HG02642 (cell line): Measurements from ENCODE around the gene MYO1F.
"Not testable (repeated sequence)": the region's sequence is repeated elsewhere in the genome, so short reads cannot be mapped to it uniquely, and the experiment has no call there.

Source experiments
- ATAC-seq: cut with Tn5 transposase; IDR thresholded peaks from one replicate; pipeline ENCODE4 v1.9.1; 2021; ENCODE audit warnings: mild to moderate bottlenecking; ENCODE audit not compliant: unreplicated experiment, poor library complexity

MYO1F gene

GRCh38 chr19:8600816-8601215, 23.6 kb upstream of the MYO1F start:
- ATAC-seq, result no peak

- no peak for ATAC-seq
These were observed 22.8 kb upstream of the MYO1F start for GRCh38 chr19:8600064-8600463.

DNA sequence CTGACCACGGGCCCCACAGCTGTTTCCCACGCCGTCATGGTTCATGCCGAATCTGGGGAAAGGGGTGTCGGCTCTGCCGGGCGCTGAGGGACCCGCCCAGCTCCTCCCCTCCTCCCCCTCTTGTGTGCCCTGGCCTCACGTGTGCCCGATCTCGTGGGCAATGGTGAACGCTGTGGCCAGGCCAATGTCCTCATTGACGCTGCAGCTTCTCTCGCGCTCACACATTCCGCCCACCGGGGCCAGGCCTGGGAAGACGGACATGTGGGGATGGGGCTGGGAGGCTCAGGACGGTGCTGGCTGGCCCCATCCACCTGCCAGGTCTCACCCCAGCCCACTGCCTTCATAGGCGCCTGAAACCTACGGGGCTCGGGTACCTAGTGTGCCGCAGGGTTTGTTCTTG, 18.9 kb upstream of the MYO1F start:
- ATAC-seq, result no peak

DNA sequence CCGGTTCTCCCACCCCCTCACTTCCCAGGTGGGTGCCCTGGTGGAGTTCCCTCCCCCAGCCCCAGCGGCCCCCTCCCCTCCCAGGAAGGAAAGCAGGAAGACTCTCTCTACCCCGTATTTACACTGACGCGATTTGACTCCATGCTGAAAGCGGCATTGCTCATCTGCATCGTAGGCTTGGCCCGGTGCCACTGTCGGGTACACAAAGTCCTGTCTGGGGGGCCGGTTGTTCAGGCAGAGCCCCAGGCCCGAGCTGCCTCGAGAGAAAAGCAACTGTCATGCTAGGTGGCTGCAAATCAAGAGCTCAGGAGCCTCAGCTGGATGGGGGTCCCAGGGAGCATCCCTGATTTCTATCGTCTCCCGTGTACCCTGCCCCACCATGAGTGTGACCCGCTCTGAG, 18.4 kb upstream of the MYO1F start:
- ATAC-seq, result no peak

- ATAC-seq, result no peak
These were observed 16.7 kb upstream of the MYO1F start for GRCh38 chr19:8593931-8594330.

DNA sequence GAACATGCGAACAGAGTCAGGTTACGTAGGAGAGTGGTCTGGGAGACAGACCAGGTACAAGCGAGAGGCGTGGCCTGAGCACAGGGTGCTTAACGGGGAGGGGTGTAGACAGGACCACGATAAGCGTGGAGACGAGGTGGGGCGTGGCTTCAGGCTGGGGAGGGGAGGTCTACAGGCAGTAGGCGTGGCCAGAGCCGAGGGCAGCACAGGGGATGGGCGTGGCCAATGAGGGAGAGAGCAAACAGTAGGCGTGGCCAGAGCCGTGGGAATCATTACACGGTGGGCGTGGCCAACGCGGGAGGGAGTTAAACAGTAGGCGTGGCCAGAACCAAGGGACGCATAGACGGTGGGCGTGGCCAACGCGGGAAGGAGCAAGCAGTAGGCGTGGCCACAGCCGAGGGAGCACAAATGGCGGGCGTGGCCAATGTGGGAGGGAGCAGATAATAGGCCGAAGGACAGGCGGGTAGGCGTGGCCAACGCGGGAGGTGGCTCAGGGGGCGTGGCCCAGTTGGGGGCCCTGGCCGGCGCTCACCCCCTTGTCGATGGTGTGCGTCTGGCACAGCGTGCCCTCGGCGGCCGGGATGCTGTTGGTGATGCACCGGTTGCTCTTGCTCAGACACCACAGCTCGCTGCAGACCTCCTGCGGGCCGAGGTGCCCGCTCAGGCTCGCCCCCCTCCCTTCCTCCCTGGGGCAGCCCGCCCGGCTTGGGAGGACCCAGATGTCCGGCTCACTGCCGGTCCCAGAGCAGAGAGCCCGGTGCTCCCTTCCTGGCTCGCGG, 15.2 kb upstream of the MYO1F start:
- no peak for ATAC-seq

GRCh38 chr19:8589177-8589714, 12.0 kb upstream of the MYO1F start:
- no peak for ATAC-seq

DNA sequence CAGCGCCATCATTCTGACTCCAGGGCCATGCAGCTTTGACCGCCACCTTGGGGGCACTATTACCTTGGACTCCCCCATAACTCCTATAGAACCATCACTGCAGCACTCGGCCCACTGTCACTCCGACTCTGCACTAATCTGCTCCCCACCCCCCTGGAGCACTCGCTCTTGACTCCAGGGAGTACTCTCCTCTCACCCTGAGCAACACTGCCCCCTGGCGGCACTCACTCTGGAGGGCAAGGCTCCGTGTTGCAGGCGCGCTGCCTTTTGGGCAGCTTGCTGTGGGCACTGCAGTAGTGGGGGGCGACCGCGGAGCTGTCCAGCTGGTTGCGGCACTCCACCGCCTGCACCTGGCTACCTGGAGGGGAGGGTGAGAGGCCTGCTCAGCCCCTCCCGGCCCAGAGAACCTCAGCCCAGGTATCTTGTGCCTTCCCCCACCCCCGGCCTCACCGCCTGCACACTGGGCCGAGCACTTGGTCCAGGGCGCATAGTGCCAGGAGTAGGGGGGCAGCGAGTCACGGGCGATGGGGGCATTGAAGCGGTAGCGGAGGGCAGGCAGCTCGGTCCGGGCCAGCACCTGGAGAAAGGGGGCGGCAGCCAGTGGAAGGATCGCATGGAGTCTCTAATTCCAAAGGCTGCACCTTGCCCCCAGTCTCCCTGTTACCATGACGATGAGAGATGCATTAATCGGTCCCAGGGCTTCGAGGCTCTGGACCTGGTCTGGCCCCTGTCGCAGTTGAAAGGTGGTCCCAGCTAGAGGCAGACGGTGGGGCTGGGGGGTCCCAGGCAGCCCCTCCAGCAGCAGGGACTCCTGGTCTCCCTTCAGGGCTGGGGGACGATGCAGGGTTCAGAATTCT, 8.9 kb upstream of the MYO1F start:
- ATAC-seq, result no peak

GRCh38 chr19:8584965-8585893, 8.0 kb upstream of the MYO1F start:
- ATAC-seq, result no peak

DNA sequence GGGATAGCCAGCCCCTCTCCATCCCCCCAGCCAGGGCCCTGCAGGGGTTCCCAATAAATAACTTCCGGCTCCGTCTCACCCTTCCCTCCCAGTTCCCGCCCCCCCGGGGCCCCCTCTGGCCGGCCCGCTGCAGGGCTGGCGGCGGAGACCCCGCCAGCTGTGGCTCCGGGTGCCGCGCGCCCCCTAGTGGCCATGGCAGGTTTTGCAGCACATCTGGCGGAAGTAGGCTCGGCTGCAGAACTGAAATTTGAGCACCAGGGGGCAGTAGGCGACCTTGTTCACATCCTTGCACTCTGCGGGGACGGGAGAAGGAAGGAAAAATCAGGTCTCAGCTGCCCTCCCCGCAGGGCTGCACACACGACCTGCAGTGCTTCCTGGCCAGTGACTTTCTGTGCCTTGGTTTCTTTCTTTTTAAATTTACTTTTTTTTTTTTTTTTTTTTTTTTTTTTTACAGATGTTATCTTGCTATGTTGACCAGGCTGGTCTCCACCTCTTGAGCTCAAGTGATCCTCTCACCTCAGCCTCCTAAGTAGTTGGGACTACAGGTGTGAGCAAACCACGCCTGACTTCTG, 3.6 kb upstream of the MYO1F start:
- peak; percentile 68 for ATAC-seq

GRCh38 chr19:8578642-8579265, 1.5 kb upstream of the MYO1F start:
- no peak for ATAC-seq

- no peak for ATAC-seq
These were observed 499 bp upstream of the MYO1F start for GRCh38 chr19:8577741-8578140.

- no peak for ATAC-seq
These were observed 809 bp downstream of the MYO1F start for GRCh38 chr19:8576273-8576993.

DNA sequence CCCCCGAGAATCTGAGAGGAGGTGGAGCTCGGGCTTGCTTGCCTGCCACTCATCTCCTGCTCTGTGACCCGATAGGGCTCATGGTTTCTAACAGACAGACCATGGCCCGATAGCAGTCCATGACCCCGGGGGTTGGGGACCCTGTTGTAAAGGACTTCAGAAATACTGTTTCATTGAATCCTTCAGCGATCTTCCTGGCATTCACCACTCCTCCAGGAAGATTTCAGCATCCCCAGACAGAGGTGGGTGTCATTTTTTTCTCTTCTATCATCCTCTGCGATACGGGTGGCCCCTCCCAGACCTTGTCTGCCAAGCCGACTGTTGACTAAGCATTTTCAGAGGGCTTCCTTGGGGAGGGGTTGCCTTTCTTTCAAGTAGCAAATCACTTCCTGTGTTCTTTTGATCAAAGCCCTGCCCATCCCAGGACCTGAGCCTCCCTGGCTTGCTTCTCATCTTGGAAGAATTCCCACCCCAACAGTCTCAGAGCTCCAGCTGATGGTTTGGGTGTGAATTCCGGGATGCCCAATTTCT, 1.7 kb downstream of the MYO1F start:
- no peak for ATAC-seq

DNA sequence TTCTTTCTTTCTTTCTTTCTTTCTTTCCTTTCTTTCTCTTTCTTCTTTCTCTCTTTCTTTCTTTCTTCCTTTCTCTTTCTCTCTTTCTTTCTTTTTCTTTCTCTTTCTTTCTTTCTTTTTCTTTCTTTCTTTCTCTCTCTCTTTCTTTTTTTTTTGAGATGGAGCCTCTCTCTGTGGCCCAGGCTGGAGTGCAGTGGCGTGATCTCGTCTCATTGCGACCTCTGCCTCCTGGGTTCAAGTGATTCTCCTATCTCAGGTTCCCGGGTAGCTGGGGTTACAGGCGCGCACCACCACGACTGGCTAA, 2.7 kb downstream of the MYO1F start:
- ATAC-seq, result not testable (repeated sequence)

GRCh38 chr19:8573316-8573715, 3.9 kb downstream of the MYO1F start:
- no peak for ATAC-seq

- no peak for ATAC-seq
These were observed 6.2 kb downstream of the MYO1F start for GRCh38 chr19:8571006-8571411.

DNA sequence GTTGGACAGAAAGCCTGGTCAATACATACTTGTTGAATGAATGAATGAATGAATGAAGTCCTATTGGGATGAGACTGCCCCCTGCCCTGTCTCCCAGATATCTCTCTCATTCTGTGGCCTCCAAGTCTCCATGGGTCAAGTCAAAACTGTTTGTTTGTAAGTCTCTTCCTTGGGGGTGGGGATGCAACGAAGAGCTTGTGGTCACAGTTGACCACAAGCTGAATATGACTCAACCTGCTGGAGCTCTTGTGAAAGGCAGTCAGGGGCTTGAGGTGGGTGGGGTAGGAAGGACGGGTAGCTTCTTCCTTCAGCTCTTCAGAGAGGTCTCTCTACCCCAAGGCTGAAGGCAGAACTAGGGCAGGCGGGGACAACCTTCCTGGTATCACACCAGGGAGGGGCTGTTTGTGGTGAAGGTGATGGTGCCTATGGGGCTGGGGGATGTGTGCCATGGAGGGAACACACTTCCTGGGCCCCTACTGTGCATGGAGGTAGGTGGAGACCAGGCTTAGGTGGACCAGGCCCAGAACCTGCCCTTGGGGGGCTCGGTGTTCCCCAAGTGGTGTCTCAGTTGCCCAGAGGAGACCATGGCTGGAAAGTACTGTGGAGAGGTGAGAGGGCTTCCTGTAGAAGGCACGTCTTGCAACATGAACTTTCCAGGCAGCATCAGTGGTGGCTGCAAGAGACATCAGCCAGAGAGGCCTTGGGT, 8.0 kb downstream of the MYO1F start:
- ATAC-seq, result peak; percentile 67
